NCI-H82 treated with DMSO at 0.1 percent for 48 hours (cell line): ENCODE data around the gene NPSR1.
A peak's percentile ranks its signal among the peaks of the same experiment; 100 is the strongest.
"Not testable (repeated sequence)": the region's sequence is repeated elsewhere in the genome, so short reads cannot be mapped to it uniquely, and the experiment has no call there.

Experiments used
- DNase-seq: peaks from one replicate; lab custom pipeline; 2025; ENCODE audit not compliant: unreplicated experiment; lab: John Stamatoyannopoulos, UW

NPSR1 gene

DNA sequence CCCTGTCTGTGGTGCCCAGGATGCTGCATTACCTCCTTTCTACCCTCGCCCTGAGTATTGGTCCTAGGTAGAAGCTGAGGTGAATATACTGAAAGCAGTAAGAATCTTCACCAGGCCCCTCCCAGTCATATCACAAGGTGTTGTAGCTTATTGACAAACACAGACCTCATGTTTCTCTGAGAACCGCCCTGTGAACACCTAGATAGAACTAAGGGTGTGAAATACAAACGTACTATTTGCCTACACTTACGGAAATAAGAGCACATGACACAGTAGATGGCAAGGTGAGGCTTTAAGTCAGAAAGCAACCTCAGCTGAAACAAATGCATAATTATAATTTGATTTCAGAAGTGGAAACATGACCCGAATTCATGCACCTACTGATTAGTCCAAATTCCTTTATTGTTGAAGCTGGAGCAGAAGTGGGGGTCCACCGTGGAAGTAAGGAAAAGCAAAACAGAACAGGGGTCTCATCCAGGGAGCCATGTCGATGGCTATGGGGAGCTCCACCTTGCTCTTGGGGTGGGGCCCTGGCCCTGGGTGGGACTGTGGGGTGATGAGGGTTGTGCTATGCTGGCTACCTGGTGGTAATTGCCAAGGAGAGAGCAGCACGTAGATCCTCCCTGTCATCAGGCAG is at the start of gene NPSR1:
Gene NPSR1 (plus strand): TSS at position 587 of the 637 bp plus-strand sequence. CDS start 195 bp downstream, outside the sequence.
- no peak for DNase-seq

GRCh38 chr7:34612661-34613060 is 45.4 kb upstream of the NPSR1 start:
- DNase-seq, result no peak

- DNase-seq, result no peak
Observed at GRCh38 chr7:34620425-34620824, 37.6 kb upstream of the NPSR1 start.

DNA sequence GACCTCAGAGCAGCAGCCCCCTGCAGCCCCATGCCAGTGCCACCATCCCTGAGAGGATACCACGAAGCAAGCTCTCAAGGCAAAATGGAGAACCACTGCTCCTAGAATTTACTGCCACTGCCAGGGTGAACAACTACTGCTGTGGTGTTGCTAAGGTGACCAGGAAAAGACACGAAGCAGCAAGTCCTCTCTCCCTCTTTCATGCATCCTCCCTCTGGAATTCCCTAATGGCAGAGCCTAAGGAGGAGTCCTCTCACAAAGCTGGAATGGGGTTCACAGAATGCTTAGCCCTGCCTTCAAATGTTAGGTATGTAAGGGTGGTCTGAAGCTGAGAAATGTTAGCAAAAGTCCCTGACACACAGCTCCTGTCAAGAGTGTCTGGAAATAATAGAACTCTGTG is 35.8 kb upstream of the NPSR1 start:
- DNase-seq, result no peak

- DNase-seq, result no peak
Observed at GRCh38 chr7:34622771-34623250, 35.2 kb upstream of the NPSR1 start.

- not testable (repeated sequence) for DNase-seq
Observed at GRCh38 chr7:34628618-34629017, 29.4 kb upstream of the NPSR1 start.

GRCh38 chr7:34652809-34653208 is 5.2 kb upstream of the NPSR1 start:
- no peak for DNase-seq

DNA sequence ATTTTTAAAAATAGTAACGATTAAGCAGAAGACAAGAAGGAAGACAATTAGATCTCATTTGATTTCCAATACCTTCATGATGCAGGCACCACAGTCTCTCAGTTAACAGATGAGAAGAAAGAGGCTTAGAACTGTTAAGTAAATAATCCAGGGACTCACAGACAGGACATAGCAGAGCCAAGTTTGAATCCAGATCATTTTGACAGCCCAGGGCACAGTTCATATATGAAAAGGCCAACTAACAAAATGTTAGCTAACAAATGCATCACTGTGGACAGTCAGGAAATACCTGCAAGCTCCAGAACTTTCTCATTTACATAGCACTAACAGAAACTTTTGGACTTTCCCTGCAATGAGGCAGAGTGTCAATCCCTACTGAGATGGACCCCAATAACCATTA is 4.2 kb upstream of the NPSR1 start:
- DNase-seq, result peak; percentile 13

- no peak for DNase-seq
Observed at GRCh38 chr7:34655384-34655783, 2.6 kb upstream of the NPSR1 start.

DNA sequence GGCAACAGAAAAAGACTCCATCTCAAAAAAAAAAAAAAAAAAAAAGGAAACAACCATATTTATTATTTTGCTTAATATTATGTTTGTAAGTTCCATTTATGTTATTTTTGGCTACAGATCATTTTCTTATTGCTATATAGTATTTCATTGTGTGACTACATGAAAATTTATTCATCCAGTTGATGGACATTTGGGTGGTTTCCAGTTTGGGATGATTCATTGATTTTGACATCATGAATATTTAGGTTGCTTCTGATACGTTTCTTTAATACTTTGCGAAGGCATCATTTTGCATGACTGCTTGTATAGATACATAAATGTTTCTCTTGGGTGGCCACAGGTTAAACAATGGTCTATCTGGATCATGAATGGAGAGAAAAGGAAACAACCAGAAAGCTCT is 2.0 kb upstream of the NPSR1 start:
- no peak for DNase-seq

GRCh38 chr7:34659472-34660075 is 1.6 kb downstream of the NPSR1 start:
- DNase-seq, result no peak

DNA sequence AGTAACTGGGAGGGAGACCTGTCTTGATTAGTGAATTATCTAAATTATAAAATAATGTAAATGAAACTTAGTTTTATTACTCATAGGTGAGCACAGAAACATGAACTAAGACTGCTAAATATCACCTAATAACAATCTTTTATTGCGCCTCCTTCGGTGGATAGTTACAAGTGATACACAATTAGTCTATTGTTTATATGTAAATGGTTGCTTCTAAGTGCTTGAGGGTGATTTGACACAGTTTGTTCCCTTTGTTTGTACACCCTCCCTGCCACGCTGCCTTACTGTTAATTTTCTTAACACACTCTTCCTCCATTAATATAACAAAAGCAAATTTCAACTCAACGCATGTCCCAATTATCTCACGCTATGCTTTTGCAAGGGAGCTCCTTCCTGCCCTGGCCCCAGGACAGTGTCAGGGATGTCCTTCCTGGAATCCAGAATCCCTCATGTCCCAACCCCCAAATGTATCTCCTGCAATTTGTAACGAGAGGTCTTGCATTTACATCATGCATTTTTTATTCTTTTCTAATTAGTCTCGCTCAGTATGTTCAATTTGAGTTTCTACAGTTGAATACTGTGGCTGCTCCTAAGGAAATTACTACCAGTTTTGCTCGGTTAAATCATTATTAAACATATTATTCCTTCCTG is 4.2 kb downstream of the NPSR1 start:
- DNase-seq, result no peak

- no peak for DNase-seq
Observed at GRCh38 chr7:34664755-34665154, 6.7 kb downstream of the NPSR1 start.

DNA sequence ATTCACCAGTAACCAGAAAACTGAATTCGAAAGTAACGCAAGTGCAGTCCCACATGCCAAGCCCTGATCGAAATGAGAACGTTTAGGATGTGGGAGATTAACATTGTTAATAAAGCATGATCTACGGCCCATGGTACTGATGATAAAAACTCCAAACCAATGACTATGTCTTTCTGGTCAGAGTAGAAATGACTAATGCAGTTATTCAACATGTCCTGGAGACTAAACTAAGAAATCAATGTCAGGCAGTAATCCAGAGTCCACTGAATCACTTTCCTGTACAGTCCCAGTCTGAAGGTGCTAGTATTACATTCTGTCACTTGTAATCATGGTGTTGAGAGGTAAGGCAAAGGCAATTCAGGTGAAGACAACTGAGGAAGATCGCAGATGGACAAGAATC is 14.4 kb downstream of the NPSR1 start:
- no peak for DNase-seq

DNA sequence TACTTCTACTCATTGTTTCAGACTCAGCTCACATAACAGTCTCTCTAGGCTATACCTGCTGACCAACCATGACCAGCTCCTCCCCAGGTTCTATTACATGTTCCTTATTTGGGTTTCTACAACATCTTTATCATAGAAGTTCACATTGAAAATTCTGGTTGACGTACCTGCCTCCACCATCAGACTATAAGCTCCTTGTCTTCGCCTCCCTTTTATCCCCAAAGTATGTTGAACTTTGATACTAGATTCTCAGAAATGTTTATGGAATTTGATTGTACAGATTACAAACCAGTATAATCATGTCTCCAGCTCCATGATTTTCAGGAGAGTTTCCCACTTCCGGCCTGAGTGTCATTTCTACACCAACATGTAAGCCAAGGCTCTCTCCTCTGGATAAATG is 15.0 kb downstream of the NPSR1 start:
- DNase-seq, result no peak

DNA sequence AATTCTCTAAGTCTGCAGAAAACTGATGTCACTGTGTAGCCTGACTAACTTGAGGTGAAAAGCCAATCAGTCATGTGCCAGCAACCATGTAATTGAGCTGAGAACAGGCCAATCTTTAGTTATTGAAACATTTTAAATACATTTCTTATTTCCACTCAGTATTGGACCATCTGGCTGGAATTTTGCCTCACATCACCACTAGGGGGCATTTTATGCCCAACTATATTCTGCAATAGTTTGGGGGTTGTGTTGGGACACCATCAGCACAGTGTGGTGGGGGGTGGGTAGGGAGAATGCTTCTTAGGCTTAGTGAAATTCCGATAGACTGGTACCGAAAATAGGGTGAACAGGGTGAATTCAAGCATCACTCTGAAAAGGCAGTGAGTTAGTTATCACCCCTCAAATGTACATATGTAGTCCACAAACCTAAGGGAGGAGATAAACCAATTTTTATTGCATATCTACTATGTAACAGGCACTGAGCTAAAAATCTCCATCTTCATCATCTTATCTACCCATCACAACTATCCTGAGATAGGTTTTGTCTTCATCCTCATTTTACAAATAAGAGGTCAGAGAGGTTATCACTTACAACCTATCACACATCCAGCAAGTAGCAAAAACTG is 17.8 kb downstream of the NPSR1 start:
- DNase-seq, result no peak

DNA sequence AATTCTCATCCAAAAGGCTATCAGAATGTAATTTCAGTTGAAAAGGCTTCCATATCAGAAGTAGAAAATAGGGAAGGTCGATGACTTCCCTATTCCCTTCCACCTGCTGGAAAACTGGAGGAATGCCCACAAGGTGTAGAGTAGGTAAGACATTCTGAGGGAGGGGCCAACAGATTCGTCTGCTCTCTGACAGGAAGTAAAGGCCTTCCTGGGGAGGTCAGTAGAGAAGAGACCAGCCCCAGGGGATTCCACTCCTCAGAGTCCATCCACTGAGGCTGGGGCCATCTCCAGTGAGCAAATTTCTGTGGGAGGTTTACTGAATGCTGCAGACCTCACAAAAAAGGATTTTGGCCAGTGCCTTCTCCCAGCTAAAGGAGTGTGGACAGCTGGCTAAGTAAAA is 19.5 kb downstream of the NPSR1 start:
- DNase-seq, result no peak

- no peak for DNase-seq
Observed at GRCh38 chr7:34687529-34687928, 29.5 kb downstream of the NPSR1 start.

DNA sequence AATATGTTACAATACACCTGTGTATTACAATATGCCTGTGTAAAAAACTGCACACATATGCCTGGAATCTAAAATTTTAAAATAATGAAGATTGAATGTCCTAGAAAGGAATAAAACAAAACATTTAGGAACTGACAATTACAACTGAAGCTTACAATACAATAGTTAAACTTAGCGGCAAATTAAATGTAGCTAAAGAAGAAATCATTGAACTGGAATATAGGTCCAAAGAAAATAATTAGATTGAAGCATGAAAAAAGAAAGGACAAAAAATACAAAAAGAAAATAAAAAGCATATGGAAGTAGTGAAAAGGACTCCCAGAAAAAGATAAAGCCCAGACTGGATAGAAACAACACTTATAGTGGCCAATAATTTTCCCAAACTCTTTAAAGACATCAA is 38.4 kb downstream of the NPSR1 start:
- no peak for DNase-seq

DNA sequence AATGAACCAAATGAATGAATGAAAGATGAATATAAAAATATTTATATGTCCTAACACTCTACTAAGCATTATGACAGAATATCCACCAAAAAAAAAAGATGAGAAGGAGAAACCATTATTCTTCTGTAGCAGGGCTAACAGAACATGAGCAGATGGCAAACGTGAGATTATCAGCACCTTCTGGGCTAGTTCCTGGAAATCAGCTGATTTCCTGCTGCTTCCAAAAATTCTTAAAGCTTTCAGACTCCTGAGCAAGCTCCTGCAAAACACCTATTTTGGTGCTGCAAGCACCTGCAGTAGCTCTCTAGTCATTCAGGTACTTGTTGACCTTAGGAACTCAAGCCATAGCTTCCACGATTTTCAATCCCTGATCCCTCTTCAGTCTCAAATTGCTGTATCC is 51.8 kb downstream of the NPSR1 start:
- DNase-seq, result no peak

GRCh38 chr7:34718867-34719266 is 60.8 kb downstream of the NPSR1 start:
- no peak for DNase-seq

DNA sequence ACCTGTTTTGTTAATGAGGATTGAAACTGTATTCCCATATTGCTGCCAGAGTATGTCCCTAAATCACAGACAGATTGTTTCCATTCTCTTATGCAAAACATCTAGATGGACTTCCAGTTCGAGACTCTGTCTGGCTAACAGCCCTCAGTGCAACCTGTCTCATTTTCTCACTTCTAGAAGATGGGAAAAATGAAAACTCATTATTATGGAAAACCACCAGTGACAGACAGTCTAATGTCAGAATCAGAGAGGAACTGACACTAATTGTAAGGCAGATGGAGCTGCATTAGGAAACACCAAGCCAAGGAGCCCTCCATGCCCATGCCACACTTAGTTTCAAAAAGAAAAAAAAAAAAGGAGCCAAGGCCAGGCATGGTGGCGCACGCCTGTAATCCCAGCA is 61.6 kb downstream of the NPSR1 start:
- DNase-seq, result no peak
